Caco-2 (cell line): ENCODE measurements around the gene CLMP. TPM values are rescaled to one million over a fixed set of nuclear protein-coding genes. Genes with fewer than 3 reads are reported as not detected.

Experiments used
- BruUV-seq: library from RNA; stranded (reverse); fragments of 400-500 nt; replicated peaks from 2 replicates; lab custom pipeline; 2021; lab: Mats Ljungman, UMichigan
- CTCF ChIA-PET: fragments of 300-600 bp; sonication (Branson Sonifier 250); formaldehyde crosslinking; loops from one replicate; lab custom pipeline; 2022; ENCODE audit warnings: antibody characterized with exemption; lab: Charles Lee
- POLR2A ChIA-PET: fragments of 300-600 bp; sonication (Branson Sonifier 250); formaldehyde crosslinking; loops from one replicate; lab custom pipeline; 2022; ENCODE audit warnings: antibody characterized with exemption; lab: Charles Lee
- DNase-seq, 2 experiments: peaks; one replicate each; pipeline versions ENCODE4 v3.0.0 to v3.0.0-alpha.2; 2020 to 2022
- H3K27me3 ChIP-seq: replicated peaks from 2 replicates; pipeline ENCODE4 v1.6.0; 2011; ENCODE audit warnings: low read length; ENCODE audit not compliant: control insufficient read depth, insufficient read depth
- H3K36me3 ChIP-seq: 2 replicates; pipeline ENCODE4 v1.5.1; 2011; ENCODE audit warnings: low read length; ENCODE audit not compliant: control insufficient read depth, insufficient read depth
- H3K4me1 ChIP-seq: fragments of 250-450 bp; sonication (Bioruptor Pico); 2 replicates; pipeline ENCODE4 v1.5.1; 2020; ENCODE audit warnings: mild to moderate bottlenecking
- H3K4me3 ChIP-seq: 2 replicates; pipeline ENCODE4 v1.5.1; 2011; ENCODE audit warnings: low read depth, mild to moderate bottlenecking, control low read depth, low read length
- H3K9me3 ChIP-seq: fragments of 250-450 bp; sonication (Bioruptor Pico); 2 replicates; pipeline ENCODE4 v1.5.1; 2020; ENCODE audit warnings: mild to moderate bottlenecking, moderate library complexity
- H3K27ac Mint-ChIP-seq: one replicate; pipeline ENCODE4 v1.8.0; 2022; ENCODE audit warnings: mixed read lengths; ENCODE audit not compliant: unreplicated experiment
- H3K27me3 Mint-ChIP-seq: one replicate; pipeline ENCODE4 v1.8.0; 2022; ENCODE audit warnings: mixed read lengths; ENCODE audit not compliant: insufficient read depth, unreplicated experiment
- H3K36me3 Mint-ChIP-seq: one replicate; pipeline ENCODE4 v1.8.0; 2022; ENCODE audit warnings: mild to moderate bottlenecking, mixed read lengths; ENCODE audit not compliant: insufficient read depth, unreplicated experiment
- H3K4me1 Mint-ChIP-seq: one replicate; pipeline ENCODE4 v1.8.0; 2022; ENCODE audit warnings: low read depth, mixed read lengths; ENCODE audit not compliant: unreplicated experiment
- H3K4me3 Mint-ChIP-seq: one replicate; pipeline ENCODE4 v1.8.0; 2022; ENCODE audit warnings: mild to moderate bottlenecking, moderate library complexity, mixed read lengths; ENCODE audit not compliant: unreplicated experiment
- H3K9me3 Mint-ChIP-seq: one replicate; pipeline ENCODE4 v1.8.0; 2022; ENCODE audit warnings: mixed read lengths; ENCODE audit not compliant: unreplicated experiment
- intact Hi-C: fragments of 100-400 bp; cut with micrococcal nuclease; formaldehyde crosslinking; loops from one replicate; pipeline ENCODE4 v1.10.0; 2022; ENCODE audit not compliant: unreplicated experiment
- total RNA-seq: library from RNA; stranded (reverse); gene quantifications from 2 replicates; pipeline ENCODE4 v1.2.3, GENCODE V29; 2022
- TF ChIP-seq, protein P1 (sequence below), 2 experiments: fragments of 200-600 bp in 1 of 2; IDR thresholded peaks; 1 replicate in 1 of 2; 2 replicates in 1 of 2; pipeline versions ENCODE4 v1.5.1 to v1.8.0; 2011 to 2022; ENCODE audit warnings: antibody characterized with exemption in 1 of 2, control low read depth in 1 of 2, inconsistent platforms in 1 of 2, low read depth in 1 of 2, low read length in 1 of 2, mild to moderate bottlenecking in 1 of 2, moderate library complexity in 1 of 2; ENCODE audit not compliant: insufficient read depth in 1 of 2, severe bottlenecking in 1 of 2, unreplicated experiment in 1 of 2

The CLMP gene
- total RNA-seq, 1 experiment from 2014 or later = 58.9 TPM

DNA sequence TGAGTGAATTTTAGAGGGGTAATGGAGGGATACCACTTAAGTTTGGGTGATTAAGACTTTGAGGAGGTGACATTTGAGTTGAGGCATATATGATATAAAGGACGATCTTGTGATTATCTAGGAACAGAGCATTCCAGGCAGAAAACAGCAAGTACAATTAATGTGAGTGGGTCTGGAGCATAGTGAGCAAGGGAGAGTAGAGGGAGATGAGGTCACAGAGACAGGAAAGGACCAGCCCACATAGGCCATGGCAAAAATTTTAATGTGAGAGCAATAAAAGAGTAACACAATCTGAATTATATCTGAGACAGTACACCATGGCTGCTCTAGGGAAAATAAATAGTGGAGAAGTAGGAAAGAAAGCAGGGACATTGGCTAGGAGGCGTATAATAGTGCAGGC, 118.6 kb downstream of the CLMP start:
- H3K9me3 Mint-ChIP-seq = no peaks in the 10 kb centered on the region
- ChIA-PET POLR2A (no interaction called here), CTCF (no interaction called here)
- H3K4me1 Mint-ChIP-seq = no peaks in the 10 kb centered on the region
- no peaks in the 10 kb centered on the region for H3K27me3 Mint-ChIP-seq
- peak in 1 of 2 experiments; percentile 1 for DNase-seq
- no peak overlapping the region for H3K27ac Mint-ChIP-seq
- Histone ChIP-seq H3K9me3 (no peaks in the 10 kb centered on the region), H3K36me3 (no peaks in the 10 kb centered on the region; the same call in 1 of the 2 replicates), H3K4me1 (no peaks in the 10 kb centered on the region), H3K4me3 (no peak overlapping the region), H3K27me3 (no peaks in the 10 kb centered on the region; the same call in 1 of the 2 replicates)
- H3K4me3 Mint-ChIP-seq = no peak overlapping the region
- TF ChIP-seq, protein P1, sequence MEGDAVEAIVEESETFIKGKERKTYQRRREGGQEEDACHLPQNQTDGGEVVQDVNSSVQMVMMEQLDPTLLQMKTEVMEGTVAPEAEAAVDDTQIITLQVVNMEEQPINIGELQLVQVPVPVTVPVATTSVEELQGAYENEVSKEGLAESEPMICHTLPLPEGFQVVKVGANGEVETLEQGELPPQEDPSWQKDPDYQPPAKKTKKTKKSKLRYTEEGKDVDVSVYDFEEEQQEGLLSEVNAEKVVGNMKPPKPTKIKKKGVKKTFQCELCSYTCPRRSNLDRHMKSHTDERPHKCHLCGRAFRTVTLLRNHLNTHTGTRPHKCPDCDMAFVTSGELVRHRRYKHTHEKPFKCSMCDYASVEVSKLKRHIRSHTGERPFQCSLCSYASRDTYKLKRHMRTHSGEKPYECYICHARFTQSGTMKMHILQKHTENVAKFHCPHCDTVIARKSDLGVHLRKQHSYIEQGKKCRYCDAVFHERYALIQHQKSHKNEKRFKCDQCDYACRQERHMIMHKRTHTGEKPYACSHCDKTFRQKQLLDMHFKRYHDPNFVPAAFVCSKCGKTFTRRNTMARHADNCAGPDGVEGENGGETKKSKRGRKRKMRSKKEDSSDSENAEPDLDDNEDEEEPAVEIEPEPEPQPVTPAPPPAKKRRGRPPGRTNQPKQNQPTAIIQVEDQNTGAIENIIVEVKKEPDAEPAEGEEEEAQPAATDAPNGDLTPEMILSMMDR (IDR thresholded peaks at IDR 0.05; ENCODE audit: insufficient read depth in 1 of 2, low read depth in 1 of 2, low read length in 1 of 2, severe bottlenecking in 1 of 2, unreplicated experiment in 1 of 2) = no peak
- no TSS peak for BruUV-seq
- intact Hi-C loops = no loop called here
- no peaks in the 10 kb centered on the region for H3K36me3 Mint-ChIP-seq

DNA sequence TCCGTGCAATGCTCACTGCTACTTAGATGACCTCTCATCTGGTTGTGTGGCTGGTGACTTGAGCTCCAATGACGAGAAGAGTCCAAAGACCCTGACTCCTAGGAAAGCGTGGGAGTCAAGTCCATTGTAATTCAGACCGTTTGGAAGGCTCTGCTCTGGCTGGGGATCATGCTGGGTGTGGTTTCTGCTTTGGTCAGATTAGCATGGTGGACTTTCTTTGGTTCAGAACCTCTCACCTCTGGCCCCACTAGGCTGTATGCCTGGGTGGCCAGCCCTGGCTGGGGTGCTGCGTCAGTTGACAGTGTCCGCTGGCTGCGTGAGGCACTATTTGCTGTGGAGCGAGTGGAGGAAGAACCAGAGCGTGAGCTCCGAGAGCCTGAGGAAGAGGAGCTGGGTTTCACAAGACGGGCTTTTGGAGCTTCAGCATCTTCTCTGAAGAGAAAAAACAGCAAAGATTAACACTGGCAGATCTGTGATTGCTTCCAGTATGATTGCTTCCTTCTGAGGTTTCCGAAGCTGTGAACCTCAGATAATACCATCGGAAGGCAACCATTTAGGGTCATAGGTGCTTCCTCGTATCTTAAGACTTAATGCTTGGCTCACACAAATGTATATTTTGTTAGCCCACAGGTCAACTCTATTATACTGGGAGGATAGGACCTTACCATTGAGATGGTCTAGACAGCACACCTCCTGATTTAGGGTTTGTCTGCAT, 121.5 kb downstream of the CLMP start:
- Mint-ChIP-seq H3K27ac (no peak overlapping the region), H3K9me3 (no peaks in the 10 kb centered on the region), H3K27me3 (no peaks in the 10 kb centered on the region), H3K4me1 (no peaks in the 10 kb centered on the region), H3K4me3 (no peak overlapping the region), H3K36me3 (peaks cover 4% of the 10 kb centered on the region)
- DNase-seq = peak in 1 of 2 experiments; percentile 24
- Histone ChIP-seq H3K4me3 (no peak overlapping the region), H3K9me3 (no peaks in the 10 kb centered on the region; the same call in 1 of the 2 replicates), H3K4me1 (no peaks in the 10 kb centered on the region), H3K36me3 (no peaks in the 10 kb centered on the region; the same call in 1 of the 2 replicates), H3K27me3 (no peaks in the 10 kb centered on the region; the same call in 1 of the 2 replicates)
- intact Hi-C loops = no loop called here
- ChIA-PET CTCF (no interaction called here), POLR2A (no interaction called here)
- TF ChIP-seq, protein P1 (IDR thresholded peaks at IDR 0.05; ENCODE audit: insufficient read depth in 1 of 2, low read depth in 1 of 2, low read length in 1 of 2, severe bottlenecking in 1 of 2, unreplicated experiment in 1 of 2) = no peak
- BruUV-seq = no TSS peak

DNA sequence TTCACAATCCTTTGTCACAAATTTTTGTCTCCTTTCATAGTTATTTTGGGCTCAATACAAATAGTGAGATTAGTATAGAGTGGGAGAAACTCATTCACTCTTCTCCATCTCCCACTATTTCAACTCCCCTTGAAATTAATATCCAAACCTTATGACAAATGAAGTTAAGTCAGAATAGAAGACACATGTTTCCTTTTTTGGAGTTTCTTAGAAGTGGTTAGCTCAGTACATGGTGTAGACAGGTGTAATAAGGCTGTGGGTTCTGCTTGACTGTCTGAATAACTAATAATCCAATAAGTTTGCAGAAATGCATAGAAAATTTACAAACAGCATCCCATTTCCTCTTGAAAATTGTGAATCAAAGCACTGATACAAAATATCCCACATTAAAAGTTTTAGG, 122.3 kb downstream of the CLMP start:
- no peaks in the 10 kb centered on the region for H3K27me3 Mint-ChIP-seq

More for the DNA sequence above, 122.3 kb downstream of the CLMP start:
- POLR2A ChIA-PET = no interaction called here
- H3K9me3 ChIP-seq = no peaks in the 10 kb centered on the region; the same call in 1 of the 2 replicates
- H3K36me3 ChIP-seq = no peaks in the 10 kb centered on the region; the same call in 1 of the 2 replicates
- Mint-ChIP-seq H3K4me3 (no peak overlapping the region), H3K4me1 (no peaks in the 10 kb centered on the region), H3K27ac (no peak overlapping the region), H3K36me3 (peaks cover 6% of the 10 kb centered on the region), H3K9me3 (no peaks in the 10 kb centered on the region)
- BruUV-seq = no TSS peak
- TF ChIP-seq, protein P1 (IDR thresholded peaks at IDR 0.05; ENCODE audit: insufficient read depth in 1 of 2, low read depth in 1 of 2, low read length in 1 of 2, severe bottlenecking in 1 of 2, unreplicated experiment in 1 of 2) = no peak
- CTCF ChIA-PET = no interaction called here
- H3K27me3 ChIP-seq = no peaks in the 10 kb centered on the region; the same call in 1 of the 2 replicates
- DNase-seq = no peak
- intact Hi-C loops = no loop called here
- no peak overlapping the region for H3K4me3 ChIP-seq
- H3K4me1 ChIP-seq = no peaks in the 10 kb centered on the region
